ENCODE data around the gene NUTM2G.
"Not testable (repeated sequence)": the region's sequence is repeated elsewhere in the genome, so short reads cannot be mapped to it uniquely, and the experiment has no call there.

The NUTM2G gene

GRCh38 chr9:96949346-96949745 lies 20.7 kb downstream of the NUTM2G start:
- DNase-seq: not testable (repeated sequence)

DNA sequence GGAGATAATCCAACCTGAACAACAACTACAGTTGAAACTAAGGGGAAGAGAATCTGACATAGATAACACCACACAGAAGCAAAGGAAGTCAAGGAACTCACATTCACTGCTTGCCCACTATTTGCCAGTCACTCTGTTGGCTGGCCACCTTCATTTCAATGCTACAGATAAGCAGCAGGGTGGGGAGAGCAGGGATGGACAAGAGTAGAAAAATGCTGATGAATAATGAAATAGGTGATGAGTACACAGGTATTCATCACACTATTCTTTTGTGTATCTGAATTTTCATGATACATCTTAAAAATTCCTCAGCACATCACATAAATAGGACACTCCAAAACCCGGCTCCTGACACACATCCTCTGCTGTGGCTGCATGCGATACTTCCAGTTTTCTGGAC lies 21.9 kb downstream of the NUTM2G start:
- not testable (repeated sequence) for DNase-seq

DNA sequence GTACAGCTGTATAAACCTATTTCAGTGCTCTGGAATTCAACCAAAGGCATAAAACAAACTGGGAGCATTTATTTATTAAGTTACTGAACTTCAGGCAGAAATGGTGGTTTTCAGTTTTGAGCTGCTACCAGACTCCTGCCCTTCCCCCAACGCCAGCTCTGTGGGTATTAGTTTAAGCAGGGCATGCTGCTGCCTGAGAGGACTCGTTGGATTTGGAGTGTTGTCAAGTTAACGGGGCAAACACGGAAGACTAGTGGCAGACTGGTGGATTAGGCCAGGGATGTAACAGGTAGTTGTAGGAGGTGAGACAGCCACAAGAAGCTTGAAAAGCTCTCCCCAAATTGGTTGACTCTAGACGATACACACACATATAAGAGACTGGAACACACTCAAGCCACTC lies 38.9 kb downstream of the NUTM2G start:
- DNase-seq: not testable (repeated sequence)

DNA sequence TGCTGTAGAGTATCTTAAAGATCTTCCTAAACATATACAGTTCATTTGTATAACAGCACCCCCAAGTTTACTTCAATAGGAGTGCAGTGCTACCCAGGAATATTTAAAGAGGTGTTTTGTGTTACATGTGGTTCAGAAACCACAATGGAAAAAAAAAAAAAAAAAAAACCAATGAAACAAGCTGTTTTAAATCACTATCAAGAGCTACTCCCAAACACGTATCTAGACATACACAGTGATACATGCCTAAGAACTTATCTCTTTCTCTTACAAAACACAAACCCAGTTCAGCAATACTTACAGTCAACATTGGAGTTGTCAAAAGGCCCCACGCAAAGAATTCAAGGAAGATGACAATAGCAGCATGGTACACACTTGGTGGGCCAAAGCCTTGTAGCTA lies 43.9 kb downstream of the NUTM2G start:
- not testable (repeated sequence) for DNase-seq

GRCh38 chr9:96974037-96974436 lies 45.4 kb downstream of the NUTM2G start:
- DNase-seq: not testable (repeated sequence)

DNA sequence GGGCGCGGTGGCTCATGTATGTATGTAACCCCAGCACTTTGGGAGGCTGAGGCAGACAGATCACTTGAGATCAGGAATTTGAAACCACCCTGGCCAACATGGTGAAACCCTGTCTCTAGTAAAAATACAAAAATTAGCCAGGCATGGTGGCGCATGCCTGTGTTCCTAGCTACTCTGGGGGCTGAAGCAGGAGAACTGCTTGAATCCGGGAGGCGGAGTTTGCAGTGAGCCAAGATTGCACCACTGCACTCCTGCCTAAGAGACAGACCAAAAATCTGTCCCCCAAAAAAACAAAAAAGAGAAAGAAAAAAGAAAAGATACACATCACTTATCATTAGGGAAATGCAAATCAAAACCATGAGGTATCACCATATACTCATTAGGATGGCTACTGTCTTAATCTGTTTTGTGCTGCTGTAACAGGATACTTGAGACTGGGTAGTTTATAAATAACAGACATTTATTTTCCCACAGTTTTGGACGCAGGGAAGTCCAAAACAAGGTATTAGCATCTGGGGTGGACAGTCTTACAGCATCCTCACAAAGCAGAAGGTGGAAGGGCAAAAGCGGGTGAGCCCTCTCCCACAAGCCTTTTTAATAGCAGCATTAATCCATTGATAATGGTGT lies 55.0 kb downstream of the NUTM2G start:
- DNase-seq: not testable (repeated sequence)

GRCh38 chr9:96984139-96984538 lies 55.5 kb downstream of the NUTM2G start:
- not testable (repeated sequence) for DNase-seq

- DNase-seq: not testable (repeated sequence)
Measured at GRCh38 chr9:96984887-96985286, 56.2 kb downstream of the NUTM2G start.

Measured in activated naive CD4-positive, alpha-beta T cell (primary cell).